Gastroesophageal sphincter (tissue), 3 donors: ENCODE data around the gene CAD.

Source experiments
- CTCF ChIP-seq, 4 experiments: fragments of 200-600 bp in 2 of 4; fragments of 450-650 bp in 2 of 4; sonication (generic) in 1 of 4; IDR thresholded peaks; one replicate each; pipeline ENCODE4 v1.5.1; 2017 to 2019; ENCODE audit warnings: antibody characterized with exemption in 4 of 4, mild to moderate bottlenecking in 2 of 4, moderate library complexity in 2 of 4
- EP300 ChIP-seq: sonication (generic); formaldehyde crosslinking; IDR thresholded peaks from one replicate; pipeline ENCODE4 v1.6.1; 2017; ENCODE audit warnings: antibody characterized with exemption, mild to moderate bottlenecking
- POLR2A ChIP-seq, 2 donors: fragments of 450-650 bp; IDR thresholded peaks; one replicate each; pipeline ENCODE4 v1.6.1; 2017; ENCODE audit warnings: antibody characterized with exemption in 2 of 2, mild to moderate bottlenecking in 2 of 2, moderate library complexity in 1 of 2
- POLR2AphosphoS5 ChIP-seq: sonication (generic); formaldehyde crosslinking; IDR thresholded peaks from one replicate; pipeline ENCODE4 v1.6.1; 2017; ENCODE audit warnings: antibody characterized with exemption

GRCh38 chr2:27209621-27210401, 7.4 kb upstream of the CAD start:
- TF ChIP-seq POLR2A (IDR thresholded peaks at IDR 0.05) (no peak), CTCF (IDR thresholded peaks at IDR 0.05) (no peak), POLR2AphosphoS5 (no peak), EP300 (no peak)
